ENCODE data around the gene CST2.
A peak's percentile ranks its signal among the peaks of the same experiment; 100 is the strongest.
"Not testable (repeated sequence)": the region's sequence is repeated elsewhere in the genome, so short reads cannot be mapped to it uniquely, and the experiment has no call there.

Gene CST2

DNA sequence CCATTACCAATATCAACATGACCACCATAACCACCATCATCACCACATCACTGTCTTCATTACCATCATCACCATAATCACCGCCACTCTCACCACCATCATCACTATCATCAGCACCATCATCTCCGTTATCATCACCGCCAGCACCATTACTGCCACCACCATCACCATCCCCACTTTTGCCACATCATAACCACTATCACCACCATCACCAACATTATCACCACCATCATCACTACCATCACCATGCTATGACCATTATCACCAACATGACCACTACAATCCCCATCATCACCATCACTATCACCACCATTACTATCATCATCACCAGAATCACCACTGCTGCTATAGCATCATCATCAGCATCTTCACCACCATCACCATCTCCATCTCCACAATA is 25.7 kb downstream of the CST2 start:
- Histone ChIP-seq H3K79me2 (ENCODE audit: low read length) (no peaks in the 10 kb centered on the region), H3K27ac (ENCODE audit: low read length) (no peak overlapping the region), H3K36me3 (replicated peaks; ENCODE audit: low read depth, low read length) (no peaks in the 10 kb centered on the region), H4K20me1 (ENCODE audit: insufficient read depth, low read length) (no peaks in the 10 kb centered on the region), H3K4me3 (ENCODE audit: low read length) (no peak overlapping the region), H3K4me1 (ENCODE audit: low read length) (no peaks in the 10 kb centered on the region), H2AFZ (ENCODE audit: low read depth, low read length) (no peak overlapping the region), H3K9me3 (ENCODE audit: insufficient read depth, low read length) (no peaks in the 10 kb centered on the region), H3K9ac (ENCODE audit: low read length) (no peak overlapping the region), H3K27me3 (ENCODE audit: low read depth, low read length) (peaks cover 12% of the 10 kb centered on the region), H3K4me2 (ENCODE audit: low read length) (no peak overlapping the region)
- TF ChIP-seq EZH2phosphoT487 (IDR thresholded peaks at IDR 0.05; ENCODE audit: low read depth), result no peak
- TF ChIP-seq, protein P1, sequence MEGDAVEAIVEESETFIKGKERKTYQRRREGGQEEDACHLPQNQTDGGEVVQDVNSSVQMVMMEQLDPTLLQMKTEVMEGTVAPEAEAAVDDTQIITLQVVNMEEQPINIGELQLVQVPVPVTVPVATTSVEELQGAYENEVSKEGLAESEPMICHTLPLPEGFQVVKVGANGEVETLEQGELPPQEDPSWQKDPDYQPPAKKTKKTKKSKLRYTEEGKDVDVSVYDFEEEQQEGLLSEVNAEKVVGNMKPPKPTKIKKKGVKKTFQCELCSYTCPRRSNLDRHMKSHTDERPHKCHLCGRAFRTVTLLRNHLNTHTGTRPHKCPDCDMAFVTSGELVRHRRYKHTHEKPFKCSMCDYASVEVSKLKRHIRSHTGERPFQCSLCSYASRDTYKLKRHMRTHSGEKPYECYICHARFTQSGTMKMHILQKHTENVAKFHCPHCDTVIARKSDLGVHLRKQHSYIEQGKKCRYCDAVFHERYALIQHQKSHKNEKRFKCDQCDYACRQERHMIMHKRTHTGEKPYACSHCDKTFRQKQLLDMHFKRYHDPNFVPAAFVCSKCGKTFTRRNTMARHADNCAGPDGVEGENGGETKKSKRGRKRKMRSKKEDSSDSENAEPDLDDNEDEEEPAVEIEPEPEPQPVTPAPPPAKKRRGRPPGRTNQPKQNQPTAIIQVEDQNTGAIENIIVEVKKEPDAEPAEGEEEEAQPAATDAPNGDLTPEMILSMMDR (IDR thresholded peaks at IDR 0.05; ENCODE audit: low read depth, low read length), result no peak

DNA sequence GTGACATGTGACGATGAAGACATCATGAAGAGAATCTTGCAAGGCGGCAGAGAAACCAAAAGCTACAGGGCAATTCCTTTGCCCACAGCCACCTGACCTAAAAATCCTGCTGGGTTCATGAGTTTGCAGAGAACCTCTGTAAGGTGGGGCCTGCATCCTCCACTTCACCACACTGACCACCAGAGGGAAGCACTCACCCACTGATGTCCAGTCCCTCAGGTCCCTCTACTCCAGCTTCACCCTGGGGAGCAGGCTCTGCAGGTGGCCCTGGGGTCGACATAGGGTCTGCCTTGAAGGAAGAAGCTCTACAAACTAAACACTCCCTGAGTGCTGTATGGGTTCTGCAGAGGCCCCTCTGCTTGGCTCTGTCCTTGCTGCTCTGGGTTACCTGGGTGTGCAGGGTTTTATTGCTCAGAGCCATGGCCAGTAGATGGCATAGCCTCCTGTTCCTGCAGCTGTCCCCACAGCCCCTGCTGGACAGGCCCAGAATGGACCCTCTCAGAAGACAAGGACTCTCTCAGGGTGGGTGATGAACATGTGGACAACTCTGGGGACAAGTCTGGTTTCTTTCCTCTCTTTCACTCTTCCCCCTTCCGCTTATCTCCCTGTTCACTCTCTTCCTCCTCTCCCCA is 27.2 kb downstream of the CST2 start:
- not testable (repeated sequence) for H3K4me1 ChIP-seq (ENCODE audit: low read length); H3K4me2 ChIP-seq (ENCODE audit: low read length); H2AFZ ChIP-seq (ENCODE audit: low read depth, low read length); H3K79me2 ChIP-seq (ENCODE audit: low read length); H4K20me1 ChIP-seq (ENCODE audit: insufficient read depth, low read length); H3K4me3 ChIP-seq (ENCODE audit: low read length); H3K36me3 ChIP-seq (replicated peaks; ENCODE audit: low read depth, low read length); H3K27ac ChIP-seq (ENCODE audit: low read length); H3K9ac ChIP-seq (ENCODE audit: low read length); H3K9me3 ChIP-seq (ENCODE audit: insufficient read depth, low read length)
- TF ChIP-seq, protein P1 (IDR thresholded peaks at IDR 0.05; ENCODE audit: low read depth, low read length), result peak; percentile 51
- peaks cover 12% of the 10 kb centered on the region for H3K27me3 ChIP-seq (ENCODE audit: low read depth, low read length)

DNA sequence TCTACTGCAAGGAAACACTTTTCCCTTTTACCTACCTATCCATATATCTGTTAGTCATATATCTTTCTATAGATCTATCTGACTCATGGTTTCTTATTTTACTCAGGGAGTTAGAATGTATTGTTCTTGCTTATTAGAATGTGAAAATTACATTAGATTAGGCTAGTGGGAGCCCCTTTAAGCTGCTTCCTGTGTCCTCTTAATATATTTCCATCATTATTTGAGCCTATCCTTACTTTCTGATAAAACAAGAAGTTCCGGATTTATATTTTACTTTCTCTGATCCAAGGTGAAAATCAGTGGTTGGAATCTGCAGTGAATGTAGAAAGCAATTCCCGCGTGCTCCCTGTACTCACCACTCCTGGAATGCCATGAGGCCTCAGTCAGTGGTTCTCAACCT is 31.0 kb downstream of the CST2 start:
- TF ChIP-seq, protein P1 (IDR thresholded peaks at IDR 0.05; ENCODE audit: low read depth, low read length), result no peak
- TF ChIP-seq EZH2phosphoT487 (IDR thresholded peaks at IDR 0.05; ENCODE audit: low read depth), result no peak
- H3K9me3 ChIP-seq (ENCODE audit: insufficient read depth, low read length), result no peaks in the 10 kb centered on the region
- H3K4me1 ChIP-seq (ENCODE audit: low read length), result no peaks in the 10 kb centered on the region
- no peak overlapping the region for H2AFZ ChIP-seq (ENCODE audit: low read depth, low read length)
- H4K20me1 ChIP-seq (ENCODE audit: insufficient read depth, low read length), result no peaks in the 10 kb centered on the region
- no peak overlapping the region for H3K4me2 ChIP-seq (ENCODE audit: low read length)
- H3K36me3 ChIP-seq (replicated peaks; ENCODE audit: low read depth, low read length), result no peaks in the 10 kb centered on the region
- H3K27ac ChIP-seq (ENCODE audit: low read length), result no peak overlapping the region
- no peaks in the 10 kb centered on the region for H3K79me2 ChIP-seq (ENCODE audit: low read length)
- peaks cover 33% of the 10 kb centered on the region for H3K27me3 ChIP-seq (ENCODE audit: low read depth, low read length)
- no peak overlapping the region for H3K4me3 ChIP-seq (ENCODE audit: low read length)
- H3K9ac ChIP-seq (ENCODE audit: low read length), result no peak overlapping the region

DNA sequence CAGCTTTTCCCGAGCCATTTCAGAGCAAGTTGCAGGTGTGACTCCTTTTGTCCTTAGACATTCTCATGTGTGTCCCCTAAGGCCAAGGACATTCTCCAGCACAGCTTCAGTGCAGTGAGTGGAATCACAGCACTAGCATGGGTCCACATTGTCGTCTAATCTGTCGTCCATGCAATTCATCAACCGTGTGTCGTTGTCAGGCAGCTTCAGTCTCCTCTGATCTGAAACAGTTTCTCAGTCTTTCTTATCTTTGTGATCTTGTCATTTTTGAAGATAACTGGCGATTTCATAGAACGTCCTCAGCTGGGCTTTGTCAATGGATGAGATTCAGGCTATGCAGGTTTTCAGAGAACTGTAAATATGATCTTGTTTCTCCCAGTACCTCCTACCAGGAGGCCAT is 31.7 kb downstream of the CST2 start:
- Histone ChIP-seq H3K4me1 (ENCODE audit: low read length) (no peaks in the 10 kb centered on the region), H2AFZ (ENCODE audit: low read depth, low read length) (no peak overlapping the region), H3K36me3 (replicated peaks; ENCODE audit: low read depth, low read length) (no peaks in the 10 kb centered on the region), H3K79me2 (ENCODE audit: low read length) (no peaks in the 10 kb centered on the region), H4K20me1 (ENCODE audit: insufficient read depth, low read length) (no peaks in the 10 kb centered on the region), H3K27me3 (ENCODE audit: low read depth, low read length) (peaks cover 33% of the 10 kb centered on the region), H3K9ac (ENCODE audit: low read length) (no peak overlapping the region), H3K4me3 (ENCODE audit: low read length) (no peak overlapping the region), H3K27ac (ENCODE audit: low read length) (no peak overlapping the region), H3K9me3 (ENCODE audit: insufficient read depth, low read length) (no peaks in the 10 kb centered on the region), H3K4me2 (ENCODE audit: low read length) (no peak overlapping the region)
- TF ChIP-seq EZH2phosphoT487 (IDR thresholded peaks at IDR 0.05; ENCODE audit: low read depth), result no peak
- TF ChIP-seq, protein P1 (IDR thresholded peaks at IDR 0.05; ENCODE audit: low read depth, low read length), result no peak
